HG03575 (cell line): Measurements from ENCODE around the gene POLR2F.
"Not testable (repeated sequence)": the region's sequence is repeated elsewhere in the genome, so short reads cannot be mapped to it uniquely, and the experiment has no call there.

Source experiments
- ATAC-seq: cut with Tn5 transposase; IDR thresholded peaks from one replicate; pipeline ENCODE4 v1.9.1; 2021; ENCODE audit not compliant: unreplicated experiment, insufficient number of reproducible peaks, low FRiP score; ENCODE audit errors: extremely low read depth

The POLR2F gene

GRCh38 chr22:37973271-37974170, 20.0 kb downstream of the POLR2F start:
- ATAC-seq, result no peak

GRCh38 chr22:37975153-37975552, 21.7 kb downstream of the POLR2F start:
- ATAC-seq, result no peak

- ATAC-seq, result not testable (repeated sequence)
Measured at GRCh38 chr22:37976022-37976421, 22.5 kb downstream of the POLR2F start.

GRCh38 chr22:37976547-37976946, 23.0 kb downstream of the POLR2F start:
- ATAC-seq, result no peak

GRCh38 chr22:37979782-37980181, 26.3 kb downstream of the POLR2F start:
- no peak for ATAC-seq

- no peak for ATAC-seq
Measured at GRCh38 chr22:37981282-37982011, 27.9 kb downstream of the POLR2F start.

GRCh38 chr22:37982151-37982785, 28.8 kb downstream of the POLR2F start:
- no peak for ATAC-seq

- ATAC-seq, result no peak
Measured at GRCh38 chr22:37982938-37983859, 29.7 kb downstream of the POLR2F start.

- ATAC-seq, result no peak
Measured at GRCh38 chr22:37983860-37984791, 30.6 kb downstream of the POLR2F start, which contains the start of gene SOX10. Gene SOX10, minus strand, starts transcription at chr22:37984555. Its CDS starts 771 bp downstream, at chr22:37983784.

- ATAC-seq, result no peak
Measured at GRCh38 chr22:37985050-37985585, 31.6 kb downstream of the POLR2F start.

- ATAC-seq, result no peak
Measured at GRCh38 chr22:37985751-37986281, 32.3 kb downstream of the POLR2F start.

GRCh38 chr22:37986371-37986770, 32.9 kb downstream of the POLR2F start:
- ATAC-seq, result no peak

GRCh38 chr22:37989146-37990045, 35.9 kb downstream of the POLR2F start:
- no peak for ATAC-seq

GRCh38 chr22:37990301-37990700, 36.8 kb downstream of the POLR2F start:
- ATAC-seq, result no peak

GRCh38 chr22:37990862-37991261, 37.4 kb downstream of the POLR2F start:
- ATAC-seq, result no peak

- no peak for ATAC-seq
Measured at GRCh38 chr22:37991731-37992442, 38.4 kb downstream of the POLR2F start.
